ENCODE data around the gene HLA-DQB1.

DNA sequence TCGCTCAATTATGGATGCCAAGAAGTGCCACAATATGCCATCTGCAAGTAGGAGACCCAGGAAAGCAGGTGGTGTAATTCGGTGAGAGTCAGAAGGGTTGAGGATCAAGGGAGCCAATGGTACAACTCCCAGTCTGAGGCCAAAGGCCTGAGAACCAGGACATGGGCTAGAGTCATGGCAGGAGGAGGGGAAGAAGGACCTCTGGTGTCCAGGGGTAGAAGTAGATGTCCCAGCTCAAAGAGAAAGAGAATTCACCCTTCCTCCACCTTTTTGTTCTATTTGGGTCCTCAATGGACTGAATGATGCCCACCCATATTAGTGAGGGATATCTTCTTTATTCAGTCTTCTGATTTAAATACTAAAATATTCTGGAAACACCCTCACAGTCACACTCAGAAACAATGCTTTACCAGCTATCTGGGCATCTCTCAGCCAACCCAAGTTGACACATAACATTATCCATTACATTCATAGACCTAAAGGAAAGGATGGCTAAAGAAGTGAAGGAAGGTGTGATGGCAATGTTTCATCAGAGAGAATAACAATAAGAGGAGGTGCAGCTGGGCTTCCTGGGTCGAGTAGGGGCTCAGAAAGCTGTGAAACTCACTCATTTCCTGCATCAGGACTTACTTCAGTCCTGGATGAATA, 50.4 kb downstream of the HLA-DQB1 start:
- TF ChIP-seq, protein P1, sequence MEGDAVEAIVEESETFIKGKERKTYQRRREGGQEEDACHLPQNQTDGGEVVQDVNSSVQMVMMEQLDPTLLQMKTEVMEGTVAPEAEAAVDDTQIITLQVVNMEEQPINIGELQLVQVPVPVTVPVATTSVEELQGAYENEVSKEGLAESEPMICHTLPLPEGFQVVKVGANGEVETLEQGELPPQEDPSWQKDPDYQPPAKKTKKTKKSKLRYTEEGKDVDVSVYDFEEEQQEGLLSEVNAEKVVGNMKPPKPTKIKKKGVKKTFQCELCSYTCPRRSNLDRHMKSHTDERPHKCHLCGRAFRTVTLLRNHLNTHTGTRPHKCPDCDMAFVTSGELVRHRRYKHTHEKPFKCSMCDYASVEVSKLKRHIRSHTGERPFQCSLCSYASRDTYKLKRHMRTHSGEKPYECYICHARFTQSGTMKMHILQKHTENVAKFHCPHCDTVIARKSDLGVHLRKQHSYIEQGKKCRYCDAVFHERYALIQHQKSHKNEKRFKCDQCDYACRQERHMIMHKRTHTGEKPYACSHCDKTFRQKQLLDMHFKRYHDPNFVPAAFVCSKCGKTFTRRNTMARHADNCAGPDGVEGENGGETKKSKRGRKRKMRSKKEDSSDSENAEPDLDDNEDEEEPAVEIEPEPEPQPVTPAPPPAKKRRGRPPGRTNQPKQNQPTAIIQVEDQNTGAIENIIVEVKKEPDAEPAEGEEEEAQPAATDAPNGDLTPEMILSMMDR (conservative IDR thresholded peaks at IDR 0.05; ENCODE audit: low read depth, low read length): no peak
- TF ChIP-seq EZH2 (IDR thresholded peaks at IDR 0.05; ENCODE audit: low read length, unreplicated experiment) (no peak), EZH2phosphoT487 (IDR thresholded peaks at IDR 0.05; ENCODE audit: borderline replicate concordance, low read length) (no peak)

Data from PC-3 (cell line).